Measurements from ENCODE around the gene SASH1.
"Not testable (repeated sequence)": the region's sequence is repeated elsewhere in the genome, so short reads cannot be mapped to it uniquely, and the experiment has no call there.

The SASH1 gene

DNA sequence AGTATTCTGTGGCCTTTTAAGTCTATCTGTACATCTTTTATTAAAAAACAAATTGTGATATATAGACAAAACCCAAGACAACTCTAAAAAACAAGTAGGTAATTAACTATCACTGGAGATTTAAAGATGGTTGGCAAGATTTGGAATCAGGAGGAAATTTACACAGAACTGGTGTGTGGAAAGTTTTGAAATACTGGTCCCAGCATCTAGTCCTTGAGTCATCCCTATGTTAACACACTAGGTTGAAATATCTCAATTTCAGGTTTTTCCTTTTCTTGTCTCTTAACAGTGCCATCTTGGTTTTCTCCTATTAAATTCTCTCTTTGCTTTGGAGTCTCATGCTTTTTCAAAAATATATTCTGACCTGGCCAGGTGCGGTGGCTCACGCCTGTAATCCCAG, 27.5 kb downstream of the SASH1 start:
- DNase-seq = no peak

DNA sequence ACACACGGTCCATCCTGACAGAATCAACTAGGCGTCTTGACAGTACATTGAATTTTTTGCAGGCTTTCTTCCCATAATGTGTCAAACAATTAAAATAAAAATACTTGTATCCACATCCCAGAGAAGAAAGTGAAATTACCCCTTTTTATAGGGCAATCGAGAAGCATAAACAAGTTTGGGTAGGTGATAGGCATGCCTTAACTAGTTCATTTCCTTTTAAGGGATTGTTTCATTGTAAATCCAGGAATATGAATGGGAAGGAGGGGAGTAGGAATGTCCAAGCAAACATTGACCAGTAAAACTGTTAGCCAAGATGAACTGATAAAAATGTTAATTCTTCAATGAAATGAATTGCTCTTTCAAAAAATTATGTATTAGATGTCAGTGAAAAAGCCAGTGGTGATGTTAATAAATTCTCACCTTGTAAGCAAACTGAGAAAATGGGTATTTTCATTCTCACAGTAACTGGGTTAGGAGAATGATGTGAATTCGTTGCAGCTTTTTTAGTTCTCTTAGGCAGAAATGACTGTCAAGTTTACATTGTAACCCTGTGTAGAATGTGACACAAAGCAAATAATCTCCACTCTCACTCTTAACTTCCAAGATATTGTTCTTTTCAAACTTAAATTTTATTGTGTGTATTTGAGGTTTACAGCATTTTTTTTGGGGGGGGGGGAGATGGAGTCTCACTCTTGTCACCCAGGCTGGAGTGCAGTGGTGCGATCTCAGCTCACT, 31.6 kb downstream of the SASH1 start:
- DNase-seq = no peak

DNA sequence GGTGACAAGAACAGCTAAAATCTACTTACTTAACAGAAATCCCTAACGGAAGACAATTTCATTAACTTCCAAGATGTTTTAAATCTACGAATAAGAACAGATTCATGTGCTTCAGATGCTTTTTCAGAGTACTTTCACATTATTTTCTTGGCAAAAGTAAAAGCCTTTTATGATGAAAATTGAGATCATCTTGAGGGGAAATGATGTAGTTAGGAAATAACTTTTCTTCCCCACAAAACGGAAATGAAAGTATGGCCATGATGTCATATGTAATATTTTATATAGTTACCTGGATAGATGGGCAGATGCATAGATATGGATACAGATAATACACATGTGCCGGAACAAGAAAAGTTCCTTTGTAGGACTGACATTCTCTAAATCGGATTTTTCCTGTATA, 32.8 kb downstream of the SASH1 start:
- no peak for DNase-seq

DNA sequence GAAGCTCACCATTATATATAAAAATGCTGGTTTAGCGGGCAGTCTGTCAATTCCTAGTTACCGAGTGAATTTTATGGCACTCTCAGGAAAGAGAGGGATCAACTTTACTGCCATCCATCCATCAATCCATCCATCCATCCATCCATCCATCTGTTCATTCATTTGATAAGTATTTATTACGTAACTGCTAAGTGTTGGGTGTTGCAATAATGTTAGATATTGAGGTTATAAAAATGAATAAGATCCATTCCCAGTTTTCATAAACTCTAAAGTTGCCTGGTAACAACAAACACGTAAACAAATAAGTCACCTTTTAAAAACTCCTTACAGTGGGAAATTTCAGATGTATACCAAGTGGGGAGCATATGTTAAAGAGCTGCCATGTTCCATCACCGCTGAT, 36.8 kb downstream of the SASH1 start:
- no peak for DNase-seq

DNA sequence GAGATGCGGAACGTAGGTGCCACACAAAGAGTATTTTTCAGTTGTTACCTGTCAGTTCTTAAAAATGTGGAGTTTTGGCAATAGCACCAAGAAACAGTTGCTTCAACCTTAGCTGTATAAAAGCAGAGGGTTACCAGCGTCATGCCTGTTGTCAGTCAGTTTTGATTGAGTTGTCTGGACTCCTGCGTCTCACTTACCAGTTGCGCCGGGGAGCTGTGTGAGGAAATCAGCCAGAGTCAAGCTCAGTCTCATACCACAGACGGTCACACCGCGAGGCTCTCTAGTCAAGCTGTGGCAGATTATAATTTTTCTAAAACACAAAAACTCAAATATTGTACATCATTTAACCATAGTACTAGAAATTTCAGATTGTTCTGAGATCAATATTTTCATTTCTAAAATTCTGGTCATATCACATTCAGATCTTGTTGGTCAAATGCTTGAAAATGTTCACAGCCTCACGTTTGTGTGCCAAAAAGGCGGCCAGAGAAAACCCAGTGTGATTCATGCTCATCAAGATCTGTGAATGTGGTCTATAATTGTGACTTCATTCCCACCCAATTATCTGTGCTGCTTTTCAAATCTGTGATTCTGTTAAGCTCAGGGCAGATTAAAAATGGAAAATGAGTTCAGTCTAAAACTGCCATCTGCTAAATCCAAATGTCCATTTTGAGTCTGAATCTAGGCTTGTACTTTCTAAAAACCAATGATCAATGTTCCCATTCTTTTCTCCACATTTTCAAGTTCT, 37.5 kb downstream of the SASH1 start:
- no peak for DNase-seq

DNA sequence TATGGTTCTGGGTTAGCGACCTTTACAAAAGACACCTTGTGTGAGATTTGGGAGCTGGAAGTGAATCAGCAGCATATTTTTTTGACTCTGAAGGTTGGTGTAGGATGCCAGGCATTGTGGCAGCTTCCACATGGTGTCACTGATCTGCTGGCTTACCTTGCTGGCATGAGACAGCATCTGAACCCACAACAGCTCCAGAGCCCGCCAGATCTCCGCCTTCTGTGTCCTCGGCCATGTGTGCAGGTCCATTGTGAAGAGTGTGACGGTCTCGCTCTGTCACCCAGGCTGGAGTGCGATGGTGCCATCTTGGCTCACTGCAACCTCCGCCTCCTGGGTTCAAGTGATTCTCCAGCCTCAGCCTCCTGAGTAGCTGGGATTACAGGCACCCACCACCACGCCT, 39.4 kb downstream of the SASH1 start:
- not testable (repeated sequence) for DNase-seq

DNA sequence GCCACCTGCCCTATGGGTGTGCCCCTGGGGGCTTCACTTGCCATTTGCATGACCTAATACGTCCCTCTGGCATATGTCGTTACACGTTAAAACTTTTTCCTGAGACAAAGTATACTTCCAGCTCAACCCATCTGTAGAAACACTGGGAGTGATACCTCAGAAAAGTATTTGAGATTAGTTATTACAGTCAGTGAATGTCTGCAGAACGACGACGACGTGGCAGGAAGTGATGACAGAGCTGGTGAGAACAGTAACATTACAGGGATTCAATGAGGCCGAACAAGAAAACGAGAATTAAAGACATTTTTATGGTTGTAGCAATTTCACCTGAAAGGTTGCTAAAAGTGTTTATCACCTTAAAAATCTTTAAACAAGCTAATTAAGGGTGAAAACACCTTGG, 40.2 kb downstream of the SASH1 start:
- no peak for DNase-seq

DNA sequence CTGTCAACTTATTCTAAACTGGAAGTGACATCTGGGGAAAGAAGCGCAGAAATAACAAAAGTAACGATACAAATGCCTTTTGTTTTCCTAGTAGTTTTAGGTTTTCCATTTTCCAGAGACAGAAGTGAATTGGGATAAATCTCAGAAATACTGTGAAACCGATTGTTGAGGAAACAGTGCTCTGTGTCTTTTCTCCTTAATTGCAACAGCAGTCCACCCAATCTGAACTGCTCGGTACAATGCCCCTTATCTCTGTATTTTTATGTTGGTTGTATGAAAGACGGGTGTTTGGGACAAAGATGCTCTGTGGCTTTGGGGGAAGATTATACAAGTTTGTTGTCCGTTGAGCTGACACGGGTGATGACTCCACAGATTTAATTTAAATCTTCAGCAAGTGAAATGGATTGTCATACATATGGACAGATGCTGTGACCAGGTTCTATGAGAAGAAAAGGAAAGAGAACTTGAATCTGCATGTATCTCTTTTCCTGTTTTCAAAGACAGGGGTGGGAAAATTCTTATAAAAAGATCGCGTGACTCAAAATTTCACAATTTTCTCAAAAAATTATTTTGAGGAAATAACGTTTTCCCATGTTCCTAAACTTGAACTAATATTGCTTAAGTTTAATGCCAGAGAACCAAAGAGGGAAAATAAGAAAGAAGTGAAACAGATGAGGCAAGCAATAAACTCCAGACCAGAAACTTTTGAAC, 41.2 kb downstream of the SASH1 start:
- no peak for DNase-seq

DNA sequence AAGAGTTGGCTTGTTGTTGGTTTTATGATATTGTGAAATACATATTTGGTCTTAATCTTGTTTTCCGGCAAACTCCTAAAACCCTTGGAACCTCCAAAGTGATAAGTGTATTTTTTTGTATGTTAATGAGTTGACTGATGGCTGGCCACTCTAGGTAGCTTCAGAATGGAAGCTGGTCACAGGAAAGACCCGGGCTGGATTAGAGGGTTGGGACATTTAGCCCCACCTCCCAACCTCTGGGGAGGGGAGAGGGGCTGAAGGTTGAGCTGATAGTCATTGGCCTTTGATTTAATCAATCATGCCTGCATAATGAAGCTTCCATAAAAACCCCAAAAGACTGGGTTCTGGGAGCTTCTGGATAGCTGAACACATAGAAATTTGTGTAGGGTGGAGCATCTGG, 42.7 kb downstream of the SASH1 start:
- no peak for DNase-seq

DNA sequence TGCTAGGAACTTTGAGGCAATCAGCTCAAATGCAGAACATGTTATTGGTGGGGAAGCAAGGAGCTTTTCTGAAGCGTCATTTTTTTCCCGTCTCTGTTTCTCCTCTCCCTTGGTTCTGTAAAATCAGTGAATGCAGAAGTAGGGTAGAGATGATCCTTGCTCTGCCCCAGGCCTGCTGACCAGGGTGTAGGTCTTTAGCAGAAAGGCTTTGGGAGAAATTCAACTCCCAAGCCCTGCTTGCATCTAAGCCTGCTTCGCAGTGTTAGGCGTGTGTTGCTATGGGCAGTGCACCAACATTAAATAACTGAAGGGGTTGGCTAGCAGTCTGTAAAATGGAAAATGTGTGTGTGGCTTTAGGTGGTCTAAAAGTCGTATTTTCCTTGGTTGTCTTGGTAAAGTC, 45.9 kb downstream of the SASH1 start:
- no peak for DNase-seq

DNA sequence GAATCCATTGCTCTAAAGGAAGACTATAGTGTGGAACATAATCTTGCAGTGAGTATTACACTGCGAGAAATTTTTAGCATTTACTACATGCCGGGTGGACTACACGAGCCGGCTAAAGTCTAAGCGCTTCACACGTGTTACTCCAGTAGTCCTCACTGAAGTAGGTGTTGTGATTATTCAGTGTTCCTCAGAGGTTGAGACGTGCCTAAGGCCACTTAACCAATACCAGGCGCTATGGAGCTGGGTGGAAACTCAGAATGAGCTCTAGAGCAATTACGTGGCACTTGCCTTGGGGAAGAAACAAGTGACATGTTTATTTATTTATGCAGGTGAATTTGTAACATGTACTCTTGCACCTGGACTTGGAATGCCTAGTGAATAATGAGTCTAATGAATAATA, 46.4 kb downstream of the SASH1 start:
- DNase-seq = no peak

DNA sequence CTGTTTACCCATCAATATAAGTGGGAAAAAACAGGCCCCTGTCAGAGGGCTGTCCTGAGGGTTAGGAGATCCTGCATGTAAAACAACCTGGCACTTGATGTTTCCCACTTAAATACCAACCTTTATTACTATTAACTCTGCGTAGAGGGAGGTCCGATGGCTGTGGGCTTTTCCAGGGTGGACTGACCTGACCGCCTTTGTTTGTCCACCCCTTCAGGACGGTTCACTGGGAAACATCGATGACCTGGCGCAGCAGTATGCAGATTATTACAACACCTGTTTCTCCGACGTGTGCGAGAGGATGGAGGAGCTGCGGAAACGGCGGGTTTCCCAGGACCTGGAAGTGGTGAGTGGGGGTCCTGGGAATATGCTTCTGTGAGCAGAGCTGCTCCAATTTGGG, 47.3 kb downstream of the SASH1 start:
- no peak for DNase-seq

DNA sequence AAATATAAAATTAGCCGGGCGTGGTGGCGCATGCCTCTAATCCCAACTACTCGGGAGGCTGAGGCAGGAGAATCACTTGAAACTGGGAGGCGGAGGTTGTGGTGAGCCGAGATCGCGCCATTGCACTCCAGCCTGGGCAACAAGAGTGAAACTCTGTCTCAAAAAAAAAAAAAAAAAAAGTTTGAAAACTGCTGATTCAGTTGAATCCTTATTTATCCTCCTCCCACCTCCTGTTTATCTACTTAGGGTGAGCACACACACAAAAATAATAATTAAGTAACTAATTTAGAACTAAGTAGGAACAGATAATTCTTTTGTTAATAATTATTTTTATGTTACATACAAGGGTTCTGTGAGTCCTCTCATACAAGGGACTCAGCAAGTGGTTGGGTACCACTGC, 49.5 kb downstream of the SASH1 start:
- not testable (repeated sequence) for DNase-seq

DNA sequence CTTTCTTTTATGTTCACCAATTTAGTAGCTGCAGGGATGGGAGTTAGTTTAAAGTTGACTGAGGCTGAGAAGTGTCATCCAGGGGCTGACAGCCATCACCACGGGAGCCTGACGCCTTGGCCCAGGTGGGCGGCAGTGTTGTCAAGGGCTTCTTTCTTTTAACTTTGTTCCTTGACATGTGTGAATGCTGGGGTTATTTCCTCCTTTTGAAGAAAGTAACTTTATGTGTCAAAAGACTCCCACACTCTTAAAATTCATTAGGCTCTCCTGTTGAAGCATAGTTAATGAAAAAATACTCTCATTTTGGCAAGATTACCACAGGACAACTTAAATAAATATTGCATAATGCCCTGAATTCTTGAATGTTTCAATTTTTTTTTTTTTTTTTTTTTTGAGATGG, 50.0 kb downstream of the SASH1 start:
- DNase-seq = no peak

DNA sequence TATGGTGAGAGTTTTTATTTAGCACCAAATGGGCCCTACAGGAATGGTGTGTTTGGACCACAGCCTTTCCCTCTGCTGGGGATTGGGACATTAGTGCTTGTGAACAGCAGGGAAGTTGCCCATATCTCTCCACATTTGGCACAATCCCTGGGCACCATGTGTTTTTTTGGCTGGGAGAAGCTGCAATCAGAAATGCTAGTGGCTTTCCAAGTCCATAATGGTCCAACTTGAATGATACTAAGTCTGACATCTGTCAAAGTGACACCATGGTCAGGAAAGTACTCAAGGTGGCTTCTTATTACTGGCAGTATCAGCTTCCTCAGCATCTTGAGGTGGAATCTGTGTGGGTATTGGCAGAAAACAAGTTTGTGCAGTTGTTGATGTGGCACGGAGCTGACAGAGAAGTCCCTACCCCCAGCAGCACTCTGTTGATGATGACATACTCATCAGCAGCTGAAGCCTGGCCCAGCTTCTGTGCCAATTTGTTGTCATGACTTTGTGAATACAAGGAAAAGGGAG, 53.0 kb downstream of the SASH1 start:
- DNase-seq = no peak

DNA sequence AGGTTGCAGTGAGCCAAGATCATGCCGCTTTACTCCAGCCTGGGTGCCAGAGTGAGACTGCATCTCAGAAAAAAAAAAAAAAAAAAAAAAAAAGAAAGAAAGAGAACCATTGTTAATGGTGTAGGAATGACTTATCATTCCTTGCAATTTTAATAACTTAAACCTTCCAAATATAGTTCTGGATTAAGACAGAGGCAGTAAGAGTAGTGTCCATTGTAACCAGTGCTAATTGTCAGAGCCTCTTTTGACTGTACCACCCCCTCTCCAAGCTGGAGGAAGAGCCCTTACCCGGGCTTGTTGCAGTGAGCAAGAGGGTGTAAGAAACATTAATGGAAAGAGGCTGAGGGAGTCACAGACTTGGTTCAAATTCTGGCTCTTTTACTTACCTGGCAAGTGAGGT, 53.8 kb downstream of the SASH1 start:
- DNase-seq = no peak

DNA sequence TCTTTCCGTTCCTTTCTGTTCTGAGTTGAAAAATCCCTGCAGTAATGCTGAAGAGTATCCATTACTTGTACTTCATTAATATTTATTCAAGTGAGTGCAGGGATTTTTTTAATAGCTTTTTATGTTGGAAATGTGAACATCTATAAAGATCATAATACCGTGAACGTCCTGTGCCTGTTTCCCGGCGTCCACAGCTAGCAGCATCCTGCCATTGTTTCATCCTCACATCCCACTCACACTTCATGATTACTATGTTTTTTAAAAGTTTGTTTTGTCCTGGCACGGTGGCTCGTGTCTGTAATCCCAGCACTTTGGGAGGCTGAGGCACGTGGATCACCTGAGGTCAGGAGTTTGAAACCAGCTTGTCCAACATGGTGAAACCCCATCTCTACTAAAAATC, 54.3 kb downstream of the SASH1 start:
- DNase-seq = no peak

DNA sequence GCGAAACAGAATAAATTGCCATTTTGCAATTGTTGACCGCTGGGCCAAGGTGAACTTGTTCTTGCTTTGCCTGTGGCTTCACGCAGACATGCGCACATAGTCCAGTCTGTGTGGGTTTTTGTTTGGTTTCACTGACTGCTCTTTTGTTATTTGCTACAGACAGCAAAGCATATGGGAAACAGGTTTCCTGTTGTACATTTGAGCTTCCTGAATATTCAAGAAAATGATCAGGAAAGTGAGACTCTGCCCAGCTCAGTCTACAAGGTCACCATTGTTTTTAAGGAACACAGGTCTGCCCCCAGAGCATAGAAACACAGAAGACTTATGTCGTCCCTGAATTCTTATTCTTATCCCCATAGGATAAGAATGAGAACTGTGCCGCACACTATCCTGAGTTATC, 55.6 kb downstream of the SASH1 start:
- DNase-seq = no peak

DNA sequence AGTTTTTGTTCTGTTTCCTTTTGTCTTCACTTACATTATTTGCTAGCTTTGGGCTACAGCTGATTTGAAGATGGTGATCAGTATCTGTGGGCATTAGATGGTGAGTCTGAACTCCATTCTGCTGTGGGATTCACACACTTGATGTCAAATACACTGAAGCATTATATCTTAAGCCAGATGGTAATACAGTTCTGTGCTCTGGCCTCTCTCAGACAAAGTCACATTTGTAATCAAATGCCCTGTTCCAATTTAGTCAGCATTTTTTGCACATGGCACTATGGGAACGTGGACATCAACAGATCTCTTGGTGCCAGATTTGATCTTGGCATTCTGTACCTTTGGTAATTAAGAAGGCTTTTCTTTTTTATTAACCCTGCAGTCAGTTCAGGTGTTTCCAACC, 56.0 kb downstream of the SASH1 start:
- no peak for DNase-seq

DNA sequence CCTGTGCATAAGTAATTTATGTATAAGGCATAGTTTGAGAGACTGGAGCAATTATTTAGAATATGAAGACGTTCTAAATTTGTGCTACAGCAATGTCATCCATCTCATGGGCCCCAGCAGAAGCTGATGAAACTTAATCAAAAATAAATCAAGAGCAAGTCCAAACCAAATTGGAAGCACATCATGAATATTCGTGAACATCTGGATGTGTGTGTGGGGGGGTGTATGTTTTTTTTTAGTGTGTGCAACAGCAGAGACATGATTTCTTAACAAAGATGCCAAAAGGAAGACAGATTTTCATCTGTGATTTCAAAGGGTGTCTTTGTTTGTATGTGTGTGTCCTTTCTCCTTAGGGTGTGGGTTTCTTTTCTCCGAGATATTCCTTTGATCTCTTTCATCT, 58.9 kb downstream of the SASH1 start:
- no peak for DNase-seq

DNA sequence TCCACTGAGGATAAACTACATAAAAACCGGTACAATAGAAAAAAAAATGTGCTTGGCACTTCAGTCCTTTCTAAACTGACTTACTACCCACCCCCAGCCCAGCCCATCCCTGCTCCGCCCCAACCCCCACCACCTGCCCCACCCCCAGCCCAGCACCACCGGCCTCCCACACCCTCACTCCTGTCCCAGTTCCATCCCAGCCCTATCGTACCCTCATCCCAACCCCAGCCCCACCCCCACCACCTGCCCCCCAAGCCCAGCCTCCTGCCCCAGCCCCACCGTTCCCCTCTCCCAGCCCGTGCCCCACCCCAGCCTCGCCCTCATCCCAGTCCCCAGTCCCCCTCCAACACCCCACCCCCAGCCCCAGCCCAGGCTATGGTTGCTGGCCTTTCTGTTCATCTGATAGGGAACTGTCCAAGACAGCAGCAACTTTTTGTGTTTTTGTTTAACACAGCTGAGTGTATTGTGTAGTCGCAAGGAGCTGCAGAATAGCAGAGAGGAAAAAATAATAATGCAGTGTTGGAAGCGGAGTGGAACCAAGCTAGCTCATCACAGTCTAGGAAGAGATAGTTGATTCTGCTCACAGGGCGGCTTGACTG, 61.9 kb downstream of the SASH1 start:
- DNase-seq = no peak

DNA sequence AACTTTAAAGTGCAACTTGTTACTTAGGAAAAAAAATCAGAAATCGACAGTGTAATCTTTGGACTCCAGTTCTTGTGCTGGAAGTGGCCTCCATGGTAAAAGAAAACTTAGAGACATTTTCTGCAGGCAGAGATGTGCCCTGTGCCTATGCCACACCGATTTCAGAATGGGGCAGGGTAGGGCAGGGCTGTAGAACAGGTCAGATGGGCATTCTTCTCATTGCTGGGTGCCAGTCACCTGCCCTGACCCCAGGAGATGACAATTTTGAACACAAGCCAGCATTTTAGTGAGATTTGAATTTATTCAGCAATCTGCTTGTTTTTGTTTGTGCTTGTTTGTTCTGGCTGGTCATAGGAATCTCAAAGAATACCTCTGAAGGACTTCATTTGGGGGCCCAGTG, 63.3 kb downstream of the SASH1 start:
- no peak for DNase-seq

DNA sequence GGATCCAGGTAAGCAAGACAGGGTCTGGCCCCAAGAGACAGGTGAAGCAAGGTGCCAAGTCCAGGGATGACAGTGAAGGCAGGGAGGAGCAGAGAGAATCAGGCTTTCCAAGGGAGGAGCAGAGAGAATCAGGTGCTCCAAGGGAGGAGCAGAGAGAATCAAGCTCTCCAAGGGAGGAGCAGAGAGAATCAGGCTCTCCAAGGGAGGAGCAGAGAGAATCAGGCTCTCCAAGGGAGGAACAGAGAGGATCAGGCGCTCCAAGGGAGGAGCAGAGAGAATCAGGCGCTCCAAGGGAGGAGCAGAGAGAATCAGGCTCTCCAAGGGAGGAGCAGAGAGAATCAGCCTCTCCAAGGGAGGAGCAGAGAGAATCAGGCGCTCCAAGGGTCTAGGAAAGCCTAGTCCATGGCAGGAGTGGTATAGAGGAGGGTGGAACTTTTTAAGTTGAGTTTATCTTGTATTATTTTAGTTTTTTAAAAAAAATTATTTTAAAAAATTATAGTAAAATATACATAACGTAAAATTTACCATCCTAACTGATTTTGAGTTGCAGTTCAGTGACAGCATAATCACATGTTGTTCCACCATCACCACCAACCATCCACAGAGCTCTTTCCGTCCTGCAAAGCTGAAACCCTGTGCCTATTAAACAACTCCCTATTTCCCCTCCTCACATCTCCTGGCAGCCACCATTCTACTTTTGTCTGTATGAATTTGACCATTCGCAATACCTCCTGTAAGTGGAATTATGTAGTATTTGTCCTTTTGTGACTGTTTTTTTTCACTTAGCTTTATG, 64.1 kb downstream of the SASH1 start:
- DNase-seq = no peak

All from activated effector memory CD4-positive, alpha-beta T cell treated with Interleukin-2 at 50 U/mL for 16 hours (primary cell).